Activated CD8-positive, alpha-beta memory T cell treated with anti-CD3 and anti-CD28 coated beads for 48 hours (primary cell): ENCODE measurements around the gene FRY.

Experiments used
- DNase-seq, 3 experiments: peaks; one replicate each; pipeline ENCODE4 v3.0.0-alpha.2; 2020; ENCODE audit warnings: low read depth in 2 of 3, low spot score in 2 of 3

The FRY gene

GRCh38 chr13:32016119-32016518 lies 15.5 kb upstream of the FRY start:
- DNase-seq: no peak

- no peak for DNase-seq
Measured at GRCh38 chr13:32016631-32017030, 14.9 kb upstream of the FRY start.

DNA sequence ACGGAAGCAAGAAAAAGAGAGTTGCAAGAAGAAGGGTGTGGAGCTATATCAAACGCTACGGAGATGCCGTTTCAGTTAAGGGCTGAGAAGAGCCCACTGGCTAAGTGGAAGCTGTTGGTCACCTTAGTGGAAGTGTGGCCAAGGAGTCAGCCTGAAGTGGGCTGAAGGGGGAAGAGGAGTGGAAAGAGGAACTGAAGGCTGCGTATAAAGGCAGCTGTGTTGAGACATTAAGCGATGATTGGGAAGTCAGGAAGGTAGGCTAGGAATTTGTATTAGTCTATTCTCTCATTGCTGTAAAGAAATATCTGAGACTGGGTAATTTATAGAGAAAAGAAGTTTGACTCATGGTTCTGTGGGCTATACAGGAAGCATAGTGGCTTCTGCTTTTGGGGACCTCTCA lies 14.1 kb upstream of the FRY start:
- no peak for DNase-seq

DNA sequence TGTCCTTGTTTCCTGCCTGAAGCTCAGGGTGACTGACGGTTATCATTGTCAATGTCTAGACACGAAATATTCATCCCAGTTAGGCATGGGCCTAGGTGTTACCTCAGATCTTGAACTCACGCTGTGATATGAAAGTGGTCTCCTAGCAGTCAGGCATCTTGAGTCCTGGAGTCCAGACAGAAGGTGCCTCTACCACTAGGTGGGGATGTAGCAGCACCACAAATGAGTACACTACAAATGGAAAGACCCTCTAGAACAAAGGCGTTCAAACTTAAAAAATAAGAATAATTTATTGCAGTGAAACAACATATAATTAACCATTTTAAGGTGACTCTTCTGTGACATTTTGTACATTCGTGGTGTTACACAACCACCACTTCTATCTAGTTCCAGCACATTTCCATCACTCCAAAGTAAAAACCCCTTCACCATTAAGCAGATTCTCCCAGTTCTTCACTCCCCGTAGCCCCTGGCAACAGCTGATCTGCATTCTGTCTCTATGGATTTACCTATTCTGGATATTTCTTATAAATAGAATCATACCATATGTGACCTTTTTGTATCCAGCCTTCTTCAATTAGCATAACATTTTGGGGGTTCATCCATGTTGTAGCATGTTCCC lies 11.9 kb upstream of the FRY start:
- no peak for DNase-seq

GRCh38 chr13:32021785-32022184 lies 9.8 kb upstream of the FRY start:
- no peak for DNase-seq

- no peak for DNase-seq
Measured at GRCh38 chr13:32022311-32022710, 9.3 kb upstream of the FRY start.

DNA sequence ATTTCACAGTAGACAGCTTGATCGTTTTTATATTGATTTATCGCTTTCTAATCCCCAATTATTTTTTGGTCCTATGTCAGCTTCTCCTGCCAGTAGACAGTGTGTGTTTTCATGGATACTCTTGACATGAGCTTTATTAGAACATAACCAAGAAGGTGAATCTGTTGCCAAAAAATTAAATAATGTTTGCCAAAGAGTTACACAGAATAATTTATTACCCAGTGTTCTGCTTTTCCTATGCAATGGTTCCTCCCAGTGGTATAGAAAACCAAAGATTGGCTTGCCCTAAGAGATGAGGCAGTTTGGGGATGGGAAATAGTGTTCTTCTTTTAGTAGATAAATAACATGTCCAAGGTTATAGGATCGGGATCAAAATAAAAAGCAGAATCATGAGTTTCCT lies 8.5 kb upstream of the FRY start:
- no peak for DNase-seq

GRCh38 chr13:32023698-32024097 lies 7.9 kb upstream of the FRY start:
- DNase-seq: no peak

- DNase-seq: no peak
Measured at GRCh38 chr13:32024750-32025149, 6.8 kb upstream of the FRY start.

- no peak for DNase-seq
Measured at GRCh38 chr13:32025730-32026129, 5.8 kb upstream of the FRY start.

DNA sequence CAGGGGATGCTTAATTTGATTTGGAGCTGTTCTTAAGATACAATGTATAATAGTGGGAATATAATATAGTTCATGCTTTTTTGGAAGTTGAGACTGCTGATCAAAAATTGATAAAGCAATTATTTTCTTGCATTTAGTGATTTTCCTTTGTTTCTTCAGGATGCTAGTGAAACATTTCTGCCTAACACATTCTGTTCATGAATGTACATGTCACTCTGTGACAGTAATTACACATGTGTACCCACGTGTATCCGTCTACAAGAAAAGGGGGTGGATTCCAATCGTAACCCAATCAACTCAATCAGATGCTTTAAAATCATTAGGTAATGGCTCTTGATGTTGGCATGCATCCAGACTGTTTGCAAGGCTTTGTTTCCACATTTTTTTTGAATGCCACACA lies 5.0 kb upstream of the FRY start:
- no peak for DNase-seq

DNA sequence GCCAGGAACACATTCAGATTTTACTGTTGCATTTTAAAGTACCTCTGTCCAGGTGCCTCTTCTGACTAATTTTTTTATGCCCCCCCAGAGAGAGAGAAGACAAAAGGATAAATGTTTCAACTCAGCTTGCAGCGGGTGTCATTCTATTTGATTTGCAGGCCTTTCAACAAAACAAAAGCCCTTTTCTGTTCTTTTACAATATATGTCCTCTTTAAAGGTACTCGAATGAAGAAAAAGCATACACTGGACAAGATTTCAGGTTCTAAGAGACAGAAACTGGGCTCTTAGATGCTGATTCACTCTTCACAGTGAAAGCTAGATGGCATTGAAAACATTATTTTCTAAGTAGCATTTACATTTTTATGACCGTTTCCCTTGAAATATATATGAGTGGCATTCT lies 2.9 kb upstream of the FRY start:
- DNase-seq: no peak

DNA sequence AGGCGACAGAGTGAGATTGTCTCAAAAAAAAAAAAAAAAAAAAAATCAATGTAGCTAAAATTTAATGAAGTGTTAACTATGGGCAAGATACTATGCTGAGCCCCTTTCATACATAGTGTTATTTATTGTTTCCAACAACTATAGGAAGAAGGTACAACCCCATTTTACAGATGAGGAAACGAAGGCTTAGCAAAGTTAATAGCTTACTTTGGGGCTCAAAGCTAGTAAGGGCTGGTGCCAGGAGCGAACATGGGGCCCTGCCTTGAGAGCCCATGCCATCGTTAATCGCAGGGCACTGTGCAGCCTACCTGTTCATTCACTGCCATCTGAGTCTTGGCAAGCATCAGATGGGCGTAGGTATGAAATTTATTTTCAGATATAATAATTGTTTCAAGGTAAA lies 1.9 kb upstream of the FRY start:
- no peak for DNase-seq

DNA sequence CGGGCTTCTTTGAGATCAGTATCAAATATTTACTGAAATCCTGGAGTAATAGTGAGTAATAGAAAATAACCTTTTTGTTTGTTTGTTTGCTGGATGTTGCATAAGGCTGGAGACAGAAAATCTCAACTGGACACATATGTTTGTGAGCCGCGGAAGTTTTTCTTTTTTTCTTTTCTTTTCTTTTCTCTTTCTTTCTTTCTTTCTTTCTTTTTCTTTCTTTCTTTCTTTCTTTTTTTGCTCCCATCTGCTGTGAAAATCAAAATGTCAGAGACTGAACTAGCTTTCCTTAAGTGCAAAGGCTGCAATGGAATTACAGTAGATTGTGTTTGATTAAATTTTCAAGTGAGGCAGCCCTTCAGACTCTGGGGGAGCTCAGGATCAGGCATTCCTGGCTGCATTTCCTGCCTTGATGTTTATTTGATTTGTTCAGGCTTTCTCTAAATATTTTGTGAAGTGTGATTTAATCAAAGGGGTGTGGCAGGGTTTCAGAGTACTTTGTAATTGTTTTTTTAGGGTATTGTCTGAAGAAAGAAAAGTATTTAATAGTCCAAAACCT lies 319 bp downstream of the FRY start:
- no peak for DNase-seq

GRCh38 chr13:32032759-32033158 lies 1.2 kb downstream of the FRY start:
- no peak for DNase-seq

DNA sequence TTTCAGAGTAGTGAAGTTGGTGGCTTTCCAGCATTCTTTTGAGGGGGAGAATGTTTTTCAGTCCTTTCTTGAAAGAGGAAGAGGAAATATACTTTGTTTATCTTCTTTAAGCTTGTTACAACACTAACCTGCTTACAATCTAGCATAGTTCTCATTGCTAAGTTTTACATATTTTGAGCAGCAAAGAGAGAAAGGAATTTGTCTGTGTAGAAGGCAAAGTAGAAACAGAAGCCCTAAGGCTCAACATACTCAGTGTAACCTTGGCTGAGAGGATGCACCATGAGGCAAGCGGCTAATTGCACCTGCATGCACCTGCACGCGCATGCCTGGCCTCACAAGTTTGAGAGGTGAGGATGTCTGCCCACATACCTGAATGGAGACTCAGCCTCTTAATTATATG lies 2.2 kb downstream of the FRY start:
- no peak for DNase-seq

DNA sequence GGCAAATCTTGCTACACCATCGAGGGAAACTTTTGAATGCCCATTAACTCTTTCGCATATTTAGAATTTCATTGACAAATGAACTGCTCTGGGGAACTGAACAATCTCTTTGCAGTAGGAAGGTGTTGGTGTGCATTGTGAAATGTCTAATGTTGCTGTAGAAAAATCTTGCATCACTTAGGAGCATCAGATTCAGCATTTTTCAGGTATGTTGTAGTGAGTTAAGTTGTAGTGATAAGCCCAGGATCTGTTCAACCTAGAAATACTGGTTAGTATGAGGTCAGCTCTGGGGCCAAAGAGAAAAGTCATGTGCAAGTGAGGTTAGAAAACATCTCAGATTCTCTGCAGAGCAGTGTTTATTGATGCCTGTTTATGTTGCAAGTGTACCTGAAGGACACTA lies 4.1 kb downstream of the FRY start:
- DNase-seq: no peak

DNA sequence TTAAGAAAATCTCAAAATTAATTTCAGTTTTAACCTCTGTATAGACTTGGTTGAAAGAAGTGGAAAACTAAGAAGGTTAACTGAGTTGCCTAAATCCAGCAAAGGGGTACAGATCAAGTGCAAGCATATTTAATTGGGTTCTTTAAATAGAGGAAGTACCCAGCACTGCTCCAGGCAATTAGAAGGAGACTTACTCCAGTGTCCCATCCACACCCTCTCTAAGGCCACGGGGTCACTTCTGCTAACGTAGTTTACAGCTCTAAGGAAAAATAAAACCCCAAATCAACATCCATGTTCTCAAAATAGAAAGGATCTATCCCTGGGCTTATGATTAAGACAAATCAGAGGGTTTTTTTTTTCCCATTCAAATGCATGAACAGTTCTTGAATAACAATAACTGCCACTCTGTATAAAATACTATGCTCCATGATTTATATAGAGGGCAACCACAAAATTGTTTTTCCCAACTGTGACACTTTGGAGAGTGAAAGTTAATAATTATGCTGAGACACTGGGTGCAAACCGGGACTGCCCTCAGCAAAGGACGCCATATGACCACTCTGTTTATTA lies 4.6 kb downstream of the FRY start:
- no peak for DNase-seq

GRCh38 chr13:32036757-32037156 lies 5.2 kb downstream of the FRY start:
- no peak for DNase-seq

DNA sequence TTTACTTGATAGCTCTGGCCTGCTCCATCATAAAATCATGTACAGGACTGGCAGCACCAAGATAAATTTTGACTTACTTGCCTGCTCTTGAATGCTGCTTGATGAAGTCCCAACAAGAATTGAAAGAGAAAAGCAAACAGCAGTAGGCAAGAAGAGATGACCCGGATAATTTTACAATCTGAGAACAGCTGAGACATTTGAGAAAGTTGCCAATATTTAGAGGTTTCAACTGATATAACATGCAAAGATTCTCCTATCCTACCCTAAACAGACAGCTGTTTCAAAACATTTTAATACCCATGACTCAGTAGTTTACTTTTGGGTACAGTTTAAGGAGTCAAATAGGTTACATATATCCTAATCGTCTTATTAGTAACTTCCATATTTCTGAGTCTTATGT lies 5.9 kb downstream of the FRY start:
- no peak for DNase-seq

DNA sequence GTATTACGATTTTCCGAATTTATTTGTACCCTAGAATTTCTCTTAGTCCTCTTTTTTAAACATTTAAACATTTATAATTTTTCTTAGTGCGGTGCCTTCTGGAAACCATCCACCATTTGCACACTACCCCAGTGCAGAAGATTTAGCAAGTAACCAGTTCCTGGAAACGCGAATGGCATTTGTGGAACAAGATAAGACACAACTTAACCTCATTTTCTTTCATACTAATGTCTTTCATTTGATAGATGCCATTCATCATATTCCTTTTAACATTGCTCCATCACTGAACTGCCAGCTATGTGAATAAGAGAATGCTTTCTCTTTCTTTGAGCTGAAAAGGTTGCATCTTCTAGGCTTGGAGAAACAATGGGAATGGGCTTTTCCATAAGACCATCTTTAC lies 6.8 kb downstream of the FRY start:
- no peak for DNase-seq

DNA sequence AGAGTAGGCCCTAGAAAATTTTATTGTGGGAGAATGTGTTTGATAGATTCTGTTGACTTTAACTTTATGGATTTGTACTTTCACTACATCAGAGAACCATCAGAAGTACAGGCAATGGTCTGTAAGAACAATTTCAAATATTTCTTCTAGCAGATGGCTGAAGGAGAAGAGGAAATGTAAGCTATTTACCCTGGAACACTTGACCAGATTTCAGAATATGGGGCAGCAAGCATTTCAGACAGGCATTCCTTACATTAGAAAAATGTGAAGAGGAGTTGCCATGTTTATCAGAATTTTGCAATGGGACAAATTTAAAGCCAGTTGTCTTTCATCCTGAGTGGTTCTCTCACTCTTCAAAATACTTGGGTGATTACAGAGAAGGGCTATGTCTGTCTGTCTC lies 7.5 kb downstream of the FRY start:
- no peak for DNase-seq

DNA sequence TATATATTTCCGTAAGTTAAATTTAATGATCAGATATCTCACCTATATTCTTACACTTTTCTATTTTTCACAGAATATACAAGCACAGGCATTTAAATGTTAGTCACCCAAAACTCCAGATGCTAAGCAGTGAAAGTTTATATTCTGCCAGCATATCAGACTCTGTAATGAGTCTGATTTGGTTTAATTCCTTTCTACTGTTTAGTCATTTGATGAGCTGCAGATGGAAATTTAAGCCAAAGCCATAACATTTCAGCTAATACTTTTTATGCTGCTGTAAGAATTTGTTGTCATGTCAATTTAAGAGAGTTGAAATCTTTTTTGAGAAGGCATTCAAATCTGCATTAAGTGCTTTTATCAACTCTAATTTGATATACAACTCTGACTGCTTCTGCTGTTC lies 8.0 kb downstream of the FRY start:
- DNase-seq: no peak
